HepG2 (cell line): ENCODE data around the gene MAPK7. TPM values are rescaled to one million over a fixed set of nuclear protein-coding genes. Genes with fewer than 3 reads are reported as not detected.

ENCODE experiments used
- ARID4A ChIP-seq: sonication (generic); formaldehyde crosslinking; IDR thresholded peaks from 2 replicates; pipeline ENCODE4 v1.5.0; 2020; ENCODE audit warnings: mild to moderate bottlenecking, missing genetic modification reagents, borderline replicate concordance
- BHLHE40 ChIP-seq: IDR thresholded peaks from 2 replicates; pipeline ENCODE4 v1.6.1; 2011; ENCODE audit warnings: low read length, improper control_type of control experiment
- HOXD1 ChIP-seq: sonication (generic); formaldehyde crosslinking; IDR thresholded peaks from 2 replicates; pipeline ENCODE4 v1.5.0; 2020; ENCODE audit warnings: missing genetic modification reagents
- KLF6 ChIP-seq: IDR thresholded peaks from 2 replicates; pipeline ENCODE4 v1.8.0; 2016; ENCODE audit warnings: missing biosample characterization, missing genetic modification reagents
- MXD4 ChIP-seq: IDR thresholded peaks from 2 replicates; pipeline ENCODE4 v1.6.1; 2016; ENCODE audit warnings: mild to moderate bottlenecking, missing biosample characterization, missing genetic modification reagents
- MZF1 ChIP-seq: sonication (generic); formaldehyde crosslinking; IDR thresholded peaks from 2 replicates; pipeline ENCODE4 v1.8.1; 2023; ENCODE audit warnings: mild to moderate bottlenecking, missing genetic modification reagents, borderline replicate concordance
- PTBP1 ChIP-seq: fragments of 200-400 bp; formaldehyde crosslinking; IDR thresholded peaks from 2 replicates; pipeline ENCODE4 v1.6.1; 2018; ENCODE audit warnings: low read length, low read depth; ENCODE audit not compliant: poor library complexity, severe bottlenecking
- RAD51 ChIP-seq: fragments of 450-650 bp; IDR thresholded peaks from 2 replicates; pipeline ENCODE4 v1.6.1; 2016; ENCODE audit warnings: borderline replicate concordance
- REL ChIP-seq: sonication (generic); formaldehyde crosslinking; conservative IDR thresholded peaks from 2 replicates; pipeline ENCODE4 v1.8.0; 2022; ENCODE audit warnings: mild to moderate bottlenecking, missing genetic modification reagents, moderate library complexity
- SPEN ChIP-seq: sonication (generic); formaldehyde crosslinking; IDR thresholded peaks from 2 replicates; pipeline ENCODE4 v1.5.1; 2020; ENCODE audit warnings: low read depth, mild to moderate bottlenecking, missing genetic modification reagents
- STAG1 ChIP-seq: sonication (generic); formaldehyde crosslinking; IDR thresholded peaks from 2 replicates; pipeline ENCODE4 v1.4.0; 2020; ENCODE audit warnings: missing genetic modification reagents
- SUZ12 ChIP-seq: fragments of 150-350 bp; IDR thresholded peaks from 2 replicates; pipeline ENCODE4 v1.6.1; 2014; ENCODE audit warnings: low read depth, low read length
- TMF1 ChIP-seq: sonication (generic); formaldehyde crosslinking; IDR thresholded peaks from 2 replicates; pipeline ENCODE4 v1.8.1; 2022; ENCODE audit warnings: low read depth, missing genetic modification reagents
- TRIM24 ChIP-seq: sonication (generic); formaldehyde crosslinking; IDR thresholded peaks from 2 replicates; pipeline ENCODE4 v1.8.0; 2022; ENCODE audit warnings: mild to moderate bottlenecking, missing genetic modification reagents
- ZFX ChIP-seq: sonication (generic); formaldehyde crosslinking; IDR thresholded peaks from 2 replicates; pipeline ENCODE4 v1.4.0; 2020; ENCODE audit warnings: mild to moderate bottlenecking, low read depth, missing genetic modification reagents, moderate library complexity
- ZNF180 ChIP-seq: sonication (generic); formaldehyde crosslinking; IDR thresholded peaks from 2 replicates; pipeline ENCODE4 v1.4.0; 2020; ENCODE audit warnings: low read depth, missing genetic modification reagents, borderline replicate concordance
- ZNF205 ChIP-seq: IDR thresholded peaks from 2 replicates; pipeline ENCODE4 v1.6.1; 2018; ENCODE audit warnings: missing biosample characterization, missing genetic modification reagents
- ZNF225 ChIP-seq: sonication (generic); formaldehyde crosslinking; IDR thresholded peaks from 2 replicates; pipeline ENCODE4 v1.4.0; 2020; ENCODE audit warnings: mild to moderate bottlenecking, missing genetic modification reagents
- ZNF383 ChIP-seq: sonication (generic); formaldehyde crosslinking; IDR thresholded peaks from 2 replicates; pipeline ENCODE4 v1.4.0; 2020; ENCODE audit warnings: missing genetic modification reagents, mild to moderate bottlenecking, borderline replicate concordance
- ZNF44 ChIP-seq: sonication (generic); formaldehyde crosslinking; IDR thresholded peaks from 2 replicates; pipeline ENCODE4 v1.5.1; 2020; ENCODE audit warnings: mild to moderate bottlenecking, missing genetic modification reagents
- ZNF570 ChIP-seq: sonication (generic); formaldehyde crosslinking; IDR thresholded peaks from 2 replicates; pipeline ENCODE4 v1.4.0; 2020; ENCODE audit warnings: mild to moderate bottlenecking, missing genetic modification reagents, borderline replicate concordance
- polyA plus RNA-seq, 8 experiments: library from polyadenylated mRNA; depleted of rRNA in 3 of 8; stranded (reverse) in 7 of 8; unstranded in 1 of 8; fragments of >200 nt; fragmentation: Illumina TruSeq in 4 of 8; extraction: Trizol in 4 of 8; gene quantifications; 2 replicates each; pipeline versions ENCODE4 v1.2.1 to v1.2.3, GENCODE V29; 2011 to 2016; ENCODE audit warnings: low read depth in 4 of 8, missing spikeins in 1 of 8, mixed read lengths in 1 of 8; ENCODE audit not compliant: insufficient read depth in 1 of 8
- total RNA-seq, 5 experiments: library from RNA; depleted of rRNA; stranded (reverse); fragments of >200 nt; fragmentation: Illumina TruSeq; extraction: Trizol; gene quantifications; 2 replicates each; pipeline ENCODE4 v1.2.3, GENCODE V29; 2016; ENCODE audit warnings: low read depth in 1 of 5
- TF ChIP-seq, protein P1 (sequence below): sonication (generic); formaldehyde crosslinking; IDR thresholded peaks from 2 replicates; pipeline ENCODE4 v1.4.0; 2020; ENCODE audit warnings: mild to moderate bottlenecking, missing genetic modification reagents

MAPK7 gene
- total and polyA plus RNA-seq, 2 of the 13 experiments (the other 11 are each of a cell fraction or from before 2014, with no cell fraction given), result 2.9 to 5.9 TPM

DNA sequence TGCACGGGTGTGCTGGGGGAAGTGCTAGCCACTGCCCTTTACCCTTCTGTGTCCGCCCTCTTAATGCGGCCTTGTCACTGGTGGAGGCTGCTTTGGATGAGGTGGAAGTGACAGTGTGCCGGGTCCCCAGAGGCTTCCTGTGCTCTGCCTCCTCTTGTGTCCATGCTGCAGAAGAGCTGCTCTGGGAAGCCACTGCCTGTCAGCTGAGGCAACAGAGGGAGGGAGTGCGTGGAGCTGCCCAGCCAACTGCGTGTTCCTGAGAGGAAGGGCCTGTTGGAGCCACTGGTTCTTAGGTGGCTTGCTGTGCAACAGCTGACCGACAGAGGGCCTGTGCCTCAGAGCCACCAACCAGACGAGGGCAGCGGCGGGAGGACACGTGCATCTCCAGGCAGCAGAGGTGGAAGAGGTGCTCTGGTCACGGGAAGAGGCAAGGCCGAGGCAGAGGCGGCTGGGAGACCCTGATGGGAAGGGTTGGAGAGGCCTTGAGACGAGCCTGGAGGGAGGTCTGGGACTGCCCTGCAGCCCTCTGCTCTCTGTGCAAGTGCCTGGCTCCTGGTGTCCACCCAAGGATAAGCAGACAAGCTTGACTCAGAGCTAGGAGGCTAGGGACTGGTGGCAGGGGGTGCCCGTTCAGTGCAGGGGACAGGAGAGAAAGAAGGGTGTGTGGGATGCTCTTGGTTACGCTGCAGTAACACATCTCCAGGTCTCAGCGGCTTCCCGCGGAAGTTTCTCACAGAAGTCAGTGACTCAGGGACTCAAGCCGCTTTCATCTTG is 41.2 kb upstream of the MAPK7 start (continued):
- peak; percentile 70; the same call in 1 of the 2 replicates for TF ChIP-seq ARID4A (CRISPR knock-in tag)
- TF ChIP-seq BHLHE40, result peak; percentile 82
- no peak for TF ChIP-seq TRIM24
- no peak for TF ChIP-seq SUZ12
- peak; percentile 71; the same call in 1 of the 2 replicates for TF ChIP-seq ZNF44 (CRISPR knock-in tag)
- TF ChIP-seq MXD4, result peak; percentile 74; the same call in 1 of the 2 replicates
- TF ChIP-seq ZFX, result peak; percentile 91
- no peak for TF ChIP-seq REL (CRISPR knock-in tag)
- TF ChIP-seq, protein P1, sequence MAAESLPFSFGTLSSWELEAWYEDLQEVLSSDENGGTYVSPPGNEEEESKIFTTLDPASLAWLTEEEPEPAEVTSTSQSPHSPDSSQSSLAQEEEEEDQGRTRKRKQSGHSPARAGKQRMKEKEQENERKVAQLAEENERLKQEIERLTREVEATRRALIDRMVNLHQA (CRISPR knock-in tag), result no peak
- no peak for TF ChIP-seq ZNF180
- no peak for TF ChIP-seq RAD51
- TF ChIP-seq STAG1 (CRISPR knock-in tag), result peak; percentile 57
- TF ChIP-seq MZF1, result no peak
- peak; percentile 87 for TF ChIP-seq SPEN (CRISPR knock-in tag)
- peak; percentile 58; the same call in 1 of the 2 replicates for TF ChIP-seq KLF6 (CRISPR knock-in tag)
- TF ChIP-seq TMF1, result peak; percentile 93; the same call in 1 of the 2 replicates
- TF ChIP-seq ZNF225 (CRISPR knock-in tag), result no peak
- no peak for TF ChIP-seq ZNF383
- no peak for TF ChIP-seq ZNF205 (CRISPR knock-in tag)
- TF ChIP-seq PTBP1, result peak; percentile 29
- no peak for TF ChIP-seq HOXD1 (CRISPR knock-in tag)
- TF ChIP-seq ZNF570 (CRISPR knock-in tag), result no peak
